H1 (cell line): ENCODE data around the gene ZNF618. TPM values are rescaled to one million over a fixed set of nuclear protein-coding genes. Genes with fewer than 3 reads are reported as not detected.

Source experiments
- KDM4A ChIP-seq: IDR thresholded peaks from one replicate; pipeline ENCODE4 v1.7.1; 2012; ENCODE audit warnings: low read depth, mild to moderate bottlenecking, moderate library complexity, low read length, inconsistent platforms; ENCODE audit not compliant: severe bottlenecking
- NRF1 ChIP-seq: IDR thresholded peaks from 2 replicates; pipeline ENCODE4 v1.6.1; 2011; ENCODE audit warnings: mild to moderate bottlenecking, low read depth, low read length, improper control_type of control experiment
- polyA plus RNA-seq, 7 experiments: library from polyadenylated mRNA; depleted of rRNA in 3 of 7; stranded (reverse) in 5 of 7; unstranded in 2 of 7; fragments of >200 nt in 5 of 7; fragments of 200-250 nt in 2 of 7; gene quantifications; 1 replicate in 5 of 7; 2 replicates in 1 of 7; 4 replicates in 1 of 7; pipeline versions ENCODE4 v1.2.1 to v1.2.3, GENCODE V29; 2011 to 2013; ENCODE audit warnings: missing spikeins in 2 of 7, mixed read lengths in 2 of 7
- total RNA-seq: library from RNA; stranded (reverse); fragmentation: NEBNext Ultra II Directional; extraction: Animal tissue kit (Norgen Biotek cat#: 25700); gene quantifications from 2 replicates; pipeline ENCODE4 v1.2.1, GENCODE V29; 2021

The ZNF618 gene
- total and polyA plus RNA-seq, 2 of the 8 experiments (the other 6 are each of a cell fraction or from before 2014, with no cell fraction given): 9.6 to 28.5 TPM

DNA sequence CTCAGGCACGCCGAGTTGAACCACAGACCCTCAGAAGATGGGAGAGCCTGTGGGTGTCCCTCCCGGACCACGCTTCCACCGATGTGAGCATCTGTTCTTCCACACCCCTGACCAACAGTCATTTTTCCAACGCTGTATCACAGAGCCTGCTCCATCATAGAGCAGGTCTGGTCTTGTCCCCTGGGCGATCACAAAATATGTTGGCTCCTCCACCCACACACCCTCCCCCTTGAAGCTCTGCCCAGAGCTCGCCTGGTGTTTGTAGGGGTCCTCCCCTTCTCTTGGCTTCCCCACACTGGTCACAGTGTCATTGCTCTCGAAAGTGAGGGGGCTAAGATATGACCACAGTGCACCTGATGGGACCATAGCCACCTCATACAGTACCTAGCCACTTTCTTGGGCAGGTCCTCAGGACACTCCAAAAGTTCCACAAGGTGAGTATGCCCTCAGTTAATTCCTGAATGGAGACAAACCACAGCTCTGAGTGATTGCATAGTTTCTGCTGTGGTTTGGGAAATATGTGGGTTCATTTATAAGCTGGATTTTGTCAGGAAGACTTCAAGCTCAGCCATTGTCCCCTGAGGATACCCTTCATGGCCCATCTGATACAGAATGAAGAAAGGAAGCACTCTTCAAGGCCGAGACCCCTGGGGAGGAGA is 3.5 kb upstream of the ZNF618 start (continued):
- TF ChIP-seq KDM4A (no peak), NRF1 (no peak)
- TF ChIP-seq, all 59 proteins: peak for 0
